HFFc6 (cell line): Measurements from ENCODE around the gene CHCHD6. TPM values are rescaled to one million over a fixed set of nuclear protein-coding genes. Genes with fewer than 3 reads are reported as not detected.

Source experiments
- DNase-seq: peaks from one replicate; pipeline ENCODE4 v3.0.0-alpha.2; 2018
- H3K27ac Mint-ChIP-seq: 2 replicates; pipeline ENCODE4 v1.8.0; 2020; ENCODE audit warnings: mild to moderate bottlenecking, mixed read lengths
- H3K27me3 Mint-ChIP-seq: 2 replicates; pipeline ENCODE4 v1.8.0; 2021; ENCODE audit warnings: mild to moderate bottlenecking, moderate library complexity, mixed read lengths; ENCODE audit not compliant: insufficient read depth
- H3K36me3 Mint-ChIP-seq: 2 replicates; pipeline ENCODE4 v1.8.0; 2021; ENCODE audit warnings: low read depth, mixed read lengths
- H3K4me1 Mint-ChIP-seq: 2 replicates; pipeline ENCODE4 v1.8.0; 2020; ENCODE audit warnings: low read depth, mixed read lengths
- H3K4me3 Mint-ChIP-seq: 2 replicates; pipeline ENCODE4 v1.8.0; 2020; ENCODE audit warnings: mild to moderate bottlenecking, moderate library complexity, mixed read lengths
- H3K9me3 Mint-ChIP-seq: 2 replicates; pipeline ENCODE4 v1.8.0; 2020; ENCODE audit warnings: mild to moderate bottlenecking, mixed read lengths
- CTCF ChIP-seq: fragments of 200-600 bp; sonication (generic); IDR thresholded peaks from 2 replicates; pipeline ENCODE4 v1.5.0; 2021; ENCODE audit warnings: antibody characterized with exemption, mild to moderate bottlenecking
- total RNA-seq, 6 experiments: library from RNA; stranded (reverse); fragmentation: NEBNext Ultra II Directional; extraction: Animal tissue kit (Norgen Biotek cat#: 25700); gene quantifications; 2 replicates in 1 of 6; 3 replicates in 5 of 6; pipeline ENCODE4 v1.2.3, GENCODE V29; 2021

CHCHD6 gene
- total RNA-seq, 6 experiments from 2014 or later, result 18.6 to 22.9 (median 19.9) TPM

GRCh38 chr3:126921085-126921824 lies 217.2 kb downstream of the CHCHD6 start:
- Mint-ChIP-seq H3K4me1 (peaks cover 18% of the 10 kb centered on the region), H3K27me3 (peaks cover 2% of the 10 kb centered on the region; the same call in 1 of the 2 replicates), H3K27ac (no peak overlapping the region), H3K9me3 (no peaks in the 10 kb centered on the region), H3K4me3 (no peak overlapping the region), H3K36me3 (peaks cover 8% of the 10 kb centered on the region)
- TF ChIP-seq CTCF, result no peak
- no peak for DNase-seq

- H3K36me3 Mint-ChIP-seq, result peaks cover 8% of the 10 kb centered on the region
- H3K4me3 Mint-ChIP-seq, result no peak overlapping the region
- peaks cover 6% of the 10 kb centered on the region for H3K27me3 Mint-ChIP-seq
- no peak for TF ChIP-seq CTCF
- DNase-seq, result no peak
- no peak overlapping the region for H3K27ac Mint-ChIP-seq
- peaks cover 30% of the 10 kb centered on the region for H3K4me1 Mint-ChIP-seq
- H3K9me3 Mint-ChIP-seq, result no peaks in the 10 kb centered on the region
Measured at GRCh38 chr3:126922466-126922865, 218.4 kb downstream of the CHCHD6 start.

GRCh38 chr3:126923423-126923822 lies 219.4 kb downstream of the CHCHD6 start:
- Mint-ChIP-seq H3K9me3 (no peaks in the 10 kb centered on the region), H3K27ac (no peak overlapping the region), H3K4me3 (no peak overlapping the region), H3K4me1 (peaks cover 39% of the 10 kb centered on the region), H3K27me3 (peaks cover 4% of the 10 kb centered on the region), H3K36me3 (peaks cover 8% of the 10 kb centered on the region)
- no peak for TF ChIP-seq CTCF
- DNase-seq, result no peak

GRCh38 chr3:126923895-126924294 lies 219.9 kb downstream of the CHCHD6 start:
- H3K4me1 Mint-ChIP-seq, result peaks cover 44% of the 10 kb centered on the region
- peaks cover 8% of the 10 kb centered on the region for H3K36me3 Mint-ChIP-seq
- no peak for DNase-seq
- H3K4me3 Mint-ChIP-seq, result no peak overlapping the region
- TF ChIP-seq CTCF, result no peak
- peaks cover 3% of the 10 kb centered on the region; the same call in 1 of the 2 replicates for H3K27me3 Mint-ChIP-seq
- no peak overlapping the region for H3K27ac Mint-ChIP-seq
- H3K9me3 Mint-ChIP-seq, result no peaks in the 10 kb centered on the region

- Mint-ChIP-seq H3K4me1 (peaks cover 48% of the 10 kb centered on the region), H3K27me3 (peaks cover 3% of the 10 kb centered on the region; the same call in 1 of the 2 replicates), H3K36me3 (peaks cover 8% of the 10 kb centered on the region), H3K4me3 (no peak overlapping the region), H3K27ac (no peak overlapping the region; the same call in 1 of the 2 replicates), H3K9me3 (no peaks in the 10 kb centered on the region)
- no peak for DNase-seq
- TF ChIP-seq CTCF, result no peak
Measured at GRCh38 chr3:126924458-126924857, 220.4 kb downstream of the CHCHD6 start.
